ENCODE results near the gene C1orf105. TPM values are rescaled to one million over a fixed set of nuclear protein-coding genes. Genes with fewer than 3 reads are reported as not detected.
"Not testable (repeated sequence)": the region's sequence is repeated elsewhere in the genome, so short reads cannot be mapped to it uniquely, and the experiment has no call there.

C1orf105 gene
- total RNA-seq, result not detected
- not detected for polyA plus RNA-seq (ENCODE audit: insufficient read depth, low read depth, low replicate concordance)
- long read RNA-seq, donor 1, result 0 reads
- long read RNA-seq, donor 2, result 0 reads
- long read RNA-seq, donor 3, result 0 reads
- long read RNA-seq, donor 4, result 0 reads
- long read RNA-seq, donor 5, result 0 reads
- long read RNA-seq, donor 6, result 0 reads
- long read RNA-seq, donor 7, result 0 reads
- long read RNA-seq, donor 8, result 0 reads
- long read RNA-seq, donor 9, result 0 reads
- long read RNA-seq, donor 10, result 0 reads

- Histone ChIP-seq H3K9me3 (ENCODE audit: control insufficient read depth in 2 of 3, insufficient read depth in 1 of 3, low read length in 3 of 3) (no peaks in the 10 kb centered on the region), H3K4me1 (ENCODE audit: control insufficient read depth in 2 of 3, insufficient read depth in 2 of 3, low read depth in 1 of 3, low read length in 3 of 3) (peaks cover 0 to 3% (median 0%) of the 10 kb centered on the region in 3 donors), H3K4me3 (ENCODE audit: low read length in 3 of 3) (no peak within 1 kb of the TSS), H3K36me3 (ENCODE audit: control insufficient read depth in 2 of 3, insufficient read depth in 3 of 3, low read length in 3 of 3) (no peaks in the 10 kb centered on the region), H3K27me3 (ENCODE audit: control insufficient read depth, insufficient read depth, low read length) (no peaks in the 10 kb centered on the region), H3K9ac (ENCODE audit: low read length in 3 of 3) (no peak within 1 kb of the TSS), H3K27ac (ENCODE audit: low read depth in 2 of 2, low read length in 2 of 2) (no peak within 1 kb of the TSS)
- DNase-seq, result no peak
- TF ChIP-seq CTCF (IDR thresholded peaks at IDR 0.05; ENCODE audit: borderline replicate concordance, extremely low read depth, insufficient read depth), result no peak
- no peak for FAIRE-seq
- intact Hi-C loops (cut with DNase I), result loop anchor here (10.0 kb wide), 1 partner anchor 416 kb away; no protein-coding TSS in a partner anchor
Measured at GRCh38 chr1:172420385-172420784, at the start of gene C1orf105. Gene C1orf105 (plus strand): TSS chr1:172420685. CDS start chr1:172420886, 201 bp downstream.

- peaks cover 0 to 13% (median 0%) of the 10 kb centered on the region in 3 donors for H3K9me3 ChIP-seq (ENCODE audit: control insufficient read depth in 2 of 3, insufficient read depth in 1 of 3, low read length in 3 of 3)
- FAIRE-seq; H3K9ac ChIP-seq (ENCODE audit: low read length in 3 of 3); H3K4me3 ChIP-seq (ENCODE audit: low read length in 3 of 3); H3K27ac ChIP-seq (ENCODE audit: low read depth in 2 of 2, low read length in 2 of 2); H3K4me1 ChIP-seq (ENCODE audit: control insufficient read depth in 2 of 3, insufficient read depth in 2 of 3, low read depth in 1 of 3, low read length in 3 of 3); intact Hi-C loops (cut with DNase I); H3K27me3 ChIP-seq (ENCODE audit: control insufficient read depth, insufficient read depth, low read length); H3K36me3 ChIP-seq (ENCODE audit: control insufficient read depth in 2 of 3, insufficient read depth in 3 of 3, low read length in 3 of 3); DNase-seq: not testable (repeated sequence)
Measured at GRCh38 chr1:172371646-172372045, 48.8 kb upstream of the C1orf105 start.

GRCh38 chr1:172373864-172374263 lies 46.6 kb upstream of the C1orf105 start:
- DNase-seq (no peak), FAIRE-seq (no peak)
- Histone ChIP-seq H3K9me3 (ENCODE audit: control insufficient read depth in 2 of 3, insufficient read depth in 1 of 3, low read length in 3 of 3) (no peaks in the 10 kb centered on the region), H3K36me3 (ENCODE audit: control insufficient read depth in 2 of 3, insufficient read depth in 3 of 3, low read length in 3 of 3) (no peaks in the 10 kb centered on the region), H3K27me3 (ENCODE audit: control insufficient read depth, insufficient read depth, low read length) (no peaks in the 10 kb centered on the region), H3K4me1 (ENCODE audit: control insufficient read depth in 2 of 3, insufficient read depth in 2 of 3, low read depth in 1 of 3, low read length in 3 of 3) (no peaks in the 10 kb centered on the region), H3K9ac (ENCODE audit: low read length in 3 of 3) (no peak overlapping the region), H3K4me3 (ENCODE audit: low read length in 3 of 3) (no peak overlapping the region), H3K27ac (ENCODE audit: low read depth in 2 of 2, low read length in 2 of 2) (no peak overlapping the region)
- no peak for TF ChIP-seq CTCF (IDR thresholded peaks at IDR 0.05; ENCODE audit: borderline replicate concordance, extremely low read depth, insufficient read depth)
- intact Hi-C loops (cut with DNase I), result no loop called here

GRCh38 chr1:172375211-172375631 lies 45.3 kb upstream of the C1orf105 start:
- Histone ChIP-seq H3K9me3 (ENCODE audit: control insufficient read depth in 2 of 3, insufficient read depth in 1 of 3, low read length in 3 of 3) (no peaks in the 10 kb centered on the region), H3K27ac (ENCODE audit: low read depth in 2 of 2, low read length in 2 of 2) (no peak overlapping the region), H3K9ac (ENCODE audit: low read length in 3 of 3) (no peak overlapping the region), H3K4me1 (ENCODE audit: control insufficient read depth in 2 of 3, insufficient read depth in 2 of 3, low read depth in 1 of 3, low read length in 3 of 3) (no peaks in the 10 kb centered on the region), H3K36me3 (ENCODE audit: control insufficient read depth in 2 of 3, insufficient read depth in 3 of 3, low read length in 3 of 3) (no peaks in the 10 kb centered on the region), H3K4me3 (ENCODE audit: low read length in 3 of 3) (no peak overlapping the region), H3K27me3 (ENCODE audit: control insufficient read depth, insufficient read depth, low read length) (no peaks in the 10 kb centered on the region)
- TF ChIP-seq CTCF (IDR thresholded peaks at IDR 0.05; ENCODE audit: borderline replicate concordance, extremely low read depth, insufficient read depth), result no peak
- FAIRE-seq, result no peak
- DNase-seq, result no peak
- intact Hi-C loops (cut with DNase I), result no loop called here
